HepG2 (cell line): ENCODE measurements around the gene CPNE2. TPM values are rescaled to one million over a fixed set of nuclear protein-coding genes. Genes with fewer than 3 reads are reported as not detected.

ENCODE experiments used
- ATAC-seq: fragments of 200-7000 bp; cut with Tn5 transposase; 3 replicates; pipeline ENCODE4 v1.9.1; 2020; ENCODE audit warnings: mild to moderate bottlenecking, moderate library complexity
- BruUV-seq: library from RNA; stranded (reverse); fragments of 400-500 nt; replicated peaks from 2 replicates; lab custom pipeline; 2021; lab: Mats Ljungman, UMichigan
- CTCF ChIA-PET: fragments of 300-600 bp; formaldehyde crosslinking; extraction: SDS; loops from one replicate; lab custom pipeline; 2021; ENCODE audit warnings: low total read pairs, inconsistent platforms, low intra/inter-chr PET ratio; lab: Yijun Ruan, JAX
- POLR2A ChIA-PET: fragments of 350-600 bp; sonication (Branson Sonifier 250); formaldehyde crosslinking; loops from one replicate; lab custom pipeline; 2020; ENCODE audit warnings: antibody characterized with exemption, inconsistent platforms; lab: Yijun Ruan, JAX
- DNase-seq: peaks from one replicate; pipeline ENCODE4 v3.0.0-alpha.2; 2015; ENCODE audit warnings: low spot score
- FAIRE-seq: peaks from 3 replicates; lab custom pipeline; 2011; peaks lifted over from hg19 to GRCh38; lab: Jason Lieb, UNC
- H2AFZ ChIP-seq: one replicate; pipeline ENCODE4 v1.6.1; 2011; ENCODE audit warnings: low read length, inconsistent platforms
- H3K27ac ChIP-seq: fragments of 300-600 bp; 3 replicates; pipeline ENCODE4 v1.8.0; 2011; ENCODE audit warnings: mixed run types, mild to moderate bottlenecking, mixed read lengths, low read length, inconsistent platforms; ENCODE audit not compliant: insufficient read depth; ENCODE audit errors: extremely low read length
- H3K27me3 ChIP-seq, 2 experiments: fragments of 200-600 bp in 1 of 2; 2 replicates in 1 of 2; 3 replicates in 1 of 2; pipeline versions ENCODE4 v1.6.0 to v1.8.0; 2011; ENCODE audit warnings: low read length in 2 of 2, mild to moderate bottlenecking in 2 of 2, moderate library complexity in 2 of 2, inconsistent platforms in 1 of 2; ENCODE audit not compliant: insufficient read depth in 2 of 2, control insufficient read depth in 1 of 2
- H3K36me3 ChIP-seq, 2 experiments: fragments of 200-600 bp in 1 of 2; replicated peaks in 1 of 2; 2 replicates in 1 of 2; 3 replicates in 1 of 2; pipeline versions ENCODE4 v1.5.1 to v1.8.0; 2011; ENCODE audit warnings: low read length in 2 of 2, inconsistent platforms in 1 of 2; ENCODE audit not compliant: insufficient read depth in 2 of 2, control insufficient read depth in 1 of 2
- H3K4me1 ChIP-seq: 2 replicates; pipeline ENCODE4 v1.5.1; 2012; ENCODE audit warnings: low read length, inconsistent platforms; ENCODE audit not compliant: insufficient read depth
- H3K4me2 ChIP-seq: 2 replicates; pipeline ENCODE4 v1.6.0; 2011; ENCODE audit warnings: low read depth, low read length, inconsistent platforms
- H3K4me3 ChIP-seq, 3 experiments: fragments of 200-600 bp in 1 of 3; sonication (generic), shearing (Covaris generic) in 1 of 3; replicated peaks in 1 of 3; 2 replicates each; pipeline ENCODE4 v1.5.1; 2011 to 2016; ENCODE audit warnings: low read length in 3 of 3, inconsistent platforms in 2 of 3, low read depth in 2 of 3, mild to moderate bottlenecking in 2 of 3, control low read depth in 1 of 3, mixed read lengths in 1 of 3; ENCODE audit not compliant: insufficient read depth in 1 of 3
- H3K79me2 ChIP-seq: one replicate; pipeline ENCODE4 v1.6.1; 2011; ENCODE audit warnings: low read length, inconsistent platforms; ENCODE audit not compliant: insufficient read depth
- H3K9ac ChIP-seq: 2 replicates; pipeline ENCODE4 v1.6.0; 2011; ENCODE audit warnings: mild to moderate bottlenecking, low read depth, low read length, inconsistent platforms; ENCODE audit not compliant: insufficient read depth
- H3K9me3 ChIP-seq: 2 replicates; pipeline ENCODE4 v1.5.1; 2012; ENCODE audit warnings: mild to moderate bottlenecking, low read length
- H4K20me1 ChIP-seq: 2 replicates; pipeline ENCODE4 v1.6.0; 2011; ENCODE audit warnings: inconsistent platforms, mild to moderate bottlenecking, low read length, moderate library complexity; ENCODE audit not compliant: insufficient read depth
- ATF7 ChIP-seq, 2 experiments: fragments of 450-650 bp in 1 of 2; sonication (generic) in 1 of 2; formaldehyde crosslinking in 1 of 2; IDR thresholded peaks; 2 replicates each; pipeline versions ENCODE4 v1.4.0 to v1.6.1; 2016 to 2020; ENCODE audit warnings: antibody characterized with exemption in 1 of 2, mild to moderate bottlenecking in 1 of 2, missing genetic modification reagents in 1 of 2
- CTCF ChIP-seq: sonication (generic); formaldehyde crosslinking; IDR thresholded peaks from 2 replicates; pipeline ENCODE4 v1.5.0; 2020; ENCODE audit warnings: mild to moderate bottlenecking, missing genetic modification reagents, moderate library complexity
- GATAD1 ChIP-seq: IDR thresholded peaks from 2 replicates; pipeline ENCODE4 v1.6.1; 2016; ENCODE audit warnings: missing genetic modification reagents, missing compliant biosample characterization
- RFX1 ChIP-seq: fragments of 450-650 bp; IDR thresholded peaks from 2 replicates; pipeline ENCODE4 v1.6.1; 2017
- STAT5B ChIP-seq: sonication (generic); formaldehyde crosslinking; IDR thresholded peaks from 2 replicates; pipeline ENCODE4 v1.4.0; 2020; ENCODE audit warnings: missing genetic modification reagents
- ZBTB40 ChIP-seq, 2 experiments: fragments of 450-650 bp in 1 of 2; sonication (generic) in 1 of 2; formaldehyde crosslinking in 1 of 2; IDR thresholded peaks; 2 replicates each; pipeline versions ENCODE4 v1.6.1 to v1.8.0; 2016 to 2022; ENCODE audit warnings: antibody characterized with exemption in 1 of 2, mild to moderate bottlenecking in 1 of 2, missing genetic modification reagents in 1 of 2
- ZBTB49 ChIP-seq: sonication (generic); formaldehyde crosslinking; IDR thresholded peaks from 2 replicates; pipeline ENCODE4 v1.4.0; 2020; ENCODE audit warnings: missing genetic modification reagents, borderline replicate concordance
- ZFP36L2 ChIP-seq: sonication (generic); formaldehyde crosslinking; IDR thresholded peaks from 2 replicates; pipeline ENCODE4 v1.4.0; 2020; ENCODE audit warnings: missing genetic modification reagents
- ZNF234 ChIP-seq: sonication (generic); formaldehyde crosslinking; conservative IDR thresholded peaks from 2 replicates; pipeline ENCODE4 v1.5.1; 2020; ENCODE audit warnings: mild to moderate bottlenecking, missing genetic modification reagents
- WGBS: methylation state at CpG from one replicate; pipeline ENCODE4 v1.1.6; 2017; ENCODE audit warnings: low lambda C conversion rate; 5-methylcytosine and 5-hydroxymethylcytosine counted together
- in situ Hi-C: cut with HindIII; loops from 2 replicates; pipeline ENCODE4 v1.10.0; 2017; ENCODE audit warnings: low pct_unique_long_range_greater_than_20kb; ENCODE audit not compliant: extremely low pct_ligation_motif_present
- intact Hi-C: fragments of 100-400 bp; cut with micrococcal nuclease; formaldehyde crosslinking; loops from one replicate; pipeline ENCODE4 v1.10.0; 2022; ENCODE audit not compliant: unreplicated experiment
- polyA plus RNA-seq, 8 experiments: library from polyadenylated mRNA; depleted of rRNA in 3 of 8; stranded (reverse) in 7 of 8; unstranded in 1 of 8; fragments of >200 nt; fragmentation: Illumina TruSeq in 4 of 8; extraction: Trizol in 4 of 8; gene quantifications; 2 replicates each; pipeline versions ENCODE4 v1.2.1 to v1.2.3, GENCODE V29; 2011 to 2016; ENCODE audit warnings: low read depth in 4 of 8, missing spikeins in 1 of 8, mixed read lengths in 1 of 8; ENCODE audit not compliant: insufficient read depth in 1 of 8
- total RNA-seq, 5 experiments: library from RNA; depleted of rRNA; stranded (reverse); fragments of >200 nt; fragmentation: Illumina TruSeq; extraction: Trizol; gene quantifications; 2 replicates each; pipeline ENCODE4 v1.2.3, GENCODE V29; 2016; ENCODE audit warnings: low read depth in 1 of 5

Gene CPNE2
- total and polyA plus RNA-seq, 2 of the 13 experiments (the other 11 are each of a cell fraction or from before 2014, with no cell fraction given): 10.6 to 23.3 TPM

DNA sequence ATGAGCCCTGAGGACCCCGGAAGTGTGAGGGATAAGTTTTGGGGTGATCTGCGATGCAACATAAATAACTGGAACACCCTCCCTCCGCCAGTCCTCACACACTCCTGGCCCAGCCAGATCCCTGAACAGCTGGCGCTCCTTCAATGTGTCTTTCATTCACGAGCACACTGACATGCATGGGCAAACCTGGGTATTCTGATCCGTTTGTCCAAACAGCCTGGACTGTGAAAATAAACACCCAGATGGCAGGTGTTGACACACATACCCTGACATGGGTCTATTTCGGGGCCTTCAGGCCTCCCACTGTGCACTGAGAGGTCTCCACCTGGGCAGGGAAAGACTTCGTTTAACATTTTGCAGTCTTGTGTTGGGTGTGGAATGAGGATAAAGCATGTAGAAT is 3.0 kb upstream of the CPNE2 start:
- FAIRE-seq: no peak
- 50% methylated on average over 8 of the region's 8 CpGs for WGBS
- POLR2A ChIA-PET: no interaction called here

More for the DNA sequence above, 3.0 kb upstream of the CPNE2 start:
- no peak for TF ChIP-seq ZFP36L2 (CRISPR knock-in tag)
- TF ChIP-seq GATAD1 (CRISPR knock-in tag): no peak
- TF ChIP-seq ZNF234 (CRISPR knock-in tag): no peak
- TF ChIP-seq STAT5B: no peak
- no peak for TF ChIP-seq ATF7 (IDR thresholded peaks at IDR 0.05)
- no peak for TF ChIP-seq ATF7 (CRISPR knock-in tag; IDR thresholded peaks at IDR 0.05)
- no peak for TF ChIP-seq RFX1
- no peak for TF ChIP-seq ZBTB40 (IDR thresholded peaks at IDR 0.05)
- TF ChIP-seq ZBTB40 (CRISPR knock-in tag; IDR thresholded peaks at IDR 0.05): no peak
- TF ChIP-seq CTCF (CRISPR knock-in tag): no peak
- no peak for TF ChIP-seq ZBTB49 (CRISPR knock-in tag)
- in situ Hi-C loops (loop anchor here (5.0 to 10.0 kb wide), 2 partner anchors 205 to 328 kb away; no protein-coding TSS in a partner anchor), intact Hi-C loops (loop anchor here (10.0 kb wide), 1 partner anchor 325 kb away; no protein-coding TSS in a partner anchor)
- Histone ChIP-seq H3K4me1 (peaks cover 27% of the 10 kb centered on the region), H4K20me1 (no peaks in the 10 kb centered on the region), H3K9ac (no peak overlapping the region), H3K27me3 (peaks cover 2 to 28% of the 10 kb centered on the region in 2 experiments; a peak in 4 of 5 replicates), H3K79me2 (no peaks in the 10 kb centered on the region), H2AFZ (no peak overlapping the region), H3K4me2 (no peak overlapping the region), H3K27ac (no peak overlapping the region), H3K36me3 (no peaks in the 10 kb centered on the region), H3K4me3 (no peak overlapping the region), H3K9me3 (no peaks in the 10 kb centered on the region)
- ATAC-seq (no peak), DNase-seq (no peak)
- BruUV-seq: no TSS peak
- CTCF ChIA-PET: no interaction called here
